IPS-15b (cell line): Measurements from ENCODE around the gene EEPD1.

ENCODE experiments used
- H3K27me3 ChIP-seq: one replicate; pipeline ENCODE4 v1.6.1; 2013; ENCODE audit warnings: low read length; ENCODE audit not compliant: control insufficient read depth, insufficient read depth
- H3K36me3 ChIP-seq: one replicate; pipeline ENCODE4 v1.6.1; 2013; ENCODE audit warnings: low read length; ENCODE audit not compliant: control insufficient read depth, insufficient read depth
- H3K4me1 ChIP-seq: one replicate; pipeline ENCODE4 v1.6.1; 2013; ENCODE audit warnings: mild to moderate bottlenecking, low read length; ENCODE audit not compliant: control insufficient read depth, insufficient read depth
- H3K4me3 ChIP-seq: one replicate; pipeline ENCODE4 v1.5.1; 2013; ENCODE audit warnings: low read depth, low read length
- H3K9ac ChIP-seq: one replicate; pipeline ENCODE4 v1.6.1; 2013; ENCODE audit warnings: low read depth, mild to moderate bottlenecking, low read length
- H3K9me3 ChIP-seq: one replicate; pipeline ENCODE4 v1.6.1; 2013; ENCODE audit warnings: mild to moderate bottlenecking, low read length; ENCODE audit not compliant: control insufficient read depth, insufficient read depth

The EEPD1 gene

DNA sequence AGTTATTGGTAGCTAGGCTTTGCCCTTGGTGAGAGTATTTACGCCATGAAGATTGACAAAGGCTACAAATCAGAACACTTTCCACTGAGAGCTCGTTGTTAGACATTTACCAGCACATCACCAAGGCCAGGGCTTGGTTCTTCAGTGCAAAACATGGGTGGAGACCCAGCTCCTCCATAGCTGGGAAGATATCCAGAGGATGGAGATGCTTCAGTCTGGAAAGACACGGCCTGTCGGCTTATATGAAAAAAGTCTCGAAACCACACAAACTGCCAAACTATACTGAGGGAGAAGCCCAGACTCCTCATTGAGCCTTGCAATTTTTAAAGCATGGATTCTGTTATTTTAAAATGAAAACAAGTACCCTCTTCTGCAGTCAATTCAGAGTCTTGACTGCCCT, 153.2 kb downstream of the EEPD1 start:
- H3K4me3 ChIP-seq = no peak overlapping the region
- H3K9ac ChIP-seq = no peak overlapping the region
- peaks cover 2% of the 10 kb centered on the region for H3K4me1 ChIP-seq
- H3K27me3 ChIP-seq = no peaks in the 10 kb centered on the region
- no peaks in the 10 kb centered on the region for H3K36me3 ChIP-seq
- H3K9me3 ChIP-seq = no peaks in the 10 kb centered on the region

GRCh38 chr7:36306722-36307121, 153.7 kb downstream of the EEPD1 start:
- H3K4me3 ChIP-seq = no peak overlapping the region
- H3K36me3 ChIP-seq = no peaks in the 10 kb centered on the region
- no peak overlapping the region for H3K9ac ChIP-seq
- H3K27me3 ChIP-seq = no peaks in the 10 kb centered on the region
- no peaks in the 10 kb centered on the region for H3K9me3 ChIP-seq
- H3K4me1 ChIP-seq = peaks cover 2% of the 10 kb centered on the region

GRCh38 chr7:36308031-36308430, 155.0 kb downstream of the EEPD1 start:
- Histone ChIP-seq H3K27me3 (no peaks in the 10 kb centered on the region), H3K4me1 (peaks cover 2% of the 10 kb centered on the region), H3K36me3 (no peaks in the 10 kb centered on the region), H3K9ac (no peak overlapping the region), H3K9me3 (no peaks in the 10 kb centered on the region), H3K4me3 (no peak overlapping the region)

GRCh38 chr7:36309301-36309700, 156.2 kb downstream of the EEPD1 start:
- Histone ChIP-seq H3K4me1 (peaks cover 2% of the 10 kb centered on the region), H3K36me3 (no peaks in the 10 kb centered on the region), H3K9ac (no peak overlapping the region), H3K4me3 (no peak overlapping the region), H3K9me3 (no peaks in the 10 kb centered on the region), H3K27me3 (no peaks in the 10 kb centered on the region)

GRCh38 chr7:36309716-36310115, 156.7 kb downstream of the EEPD1 start:
- Histone ChIP-seq H3K9me3 (no peaks in the 10 kb centered on the region), H3K4me1 (peaks cover 2% of the 10 kb centered on the region), H3K27me3 (no peaks in the 10 kb centered on the region), H3K9ac (no peak overlapping the region), H3K4me3 (no peak overlapping the region), H3K36me3 (no peaks in the 10 kb centered on the region)

DNA sequence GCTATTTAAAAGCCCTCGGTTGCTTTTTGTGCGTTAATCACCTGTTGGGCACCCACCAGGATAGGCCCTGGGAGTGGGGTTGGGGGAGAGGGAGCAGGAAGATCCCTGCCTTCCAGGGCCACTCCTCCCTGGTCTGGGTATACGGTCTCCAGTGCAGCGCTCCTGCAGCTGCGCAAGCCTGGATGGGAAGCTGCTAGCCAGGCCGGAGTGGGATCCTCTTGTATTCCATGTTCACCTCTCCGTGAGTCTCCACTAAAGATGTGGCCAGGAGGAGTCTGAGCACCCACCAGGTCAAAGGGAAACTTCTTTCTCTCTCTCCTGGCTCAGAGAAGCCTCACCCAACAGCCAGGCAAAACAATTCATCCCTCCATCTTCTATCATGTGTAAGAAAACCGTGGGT, 157.8 kb downstream of the EEPD1 start:
- Histone ChIP-seq H3K4me1 (peaks cover 2% of the 10 kb centered on the region), H3K4me3 (no peak overlapping the region), H3K36me3 (no peaks in the 10 kb centered on the region), H3K9me3 (no peaks in the 10 kb centered on the region), H3K9ac (no peak overlapping the region), H3K27me3 (no peaks in the 10 kb centered on the region)

GRCh38 chr7:36311539-36311938, 158.5 kb downstream of the EEPD1 start:
- H3K27me3 ChIP-seq = no peaks in the 10 kb centered on the region

DNA sequence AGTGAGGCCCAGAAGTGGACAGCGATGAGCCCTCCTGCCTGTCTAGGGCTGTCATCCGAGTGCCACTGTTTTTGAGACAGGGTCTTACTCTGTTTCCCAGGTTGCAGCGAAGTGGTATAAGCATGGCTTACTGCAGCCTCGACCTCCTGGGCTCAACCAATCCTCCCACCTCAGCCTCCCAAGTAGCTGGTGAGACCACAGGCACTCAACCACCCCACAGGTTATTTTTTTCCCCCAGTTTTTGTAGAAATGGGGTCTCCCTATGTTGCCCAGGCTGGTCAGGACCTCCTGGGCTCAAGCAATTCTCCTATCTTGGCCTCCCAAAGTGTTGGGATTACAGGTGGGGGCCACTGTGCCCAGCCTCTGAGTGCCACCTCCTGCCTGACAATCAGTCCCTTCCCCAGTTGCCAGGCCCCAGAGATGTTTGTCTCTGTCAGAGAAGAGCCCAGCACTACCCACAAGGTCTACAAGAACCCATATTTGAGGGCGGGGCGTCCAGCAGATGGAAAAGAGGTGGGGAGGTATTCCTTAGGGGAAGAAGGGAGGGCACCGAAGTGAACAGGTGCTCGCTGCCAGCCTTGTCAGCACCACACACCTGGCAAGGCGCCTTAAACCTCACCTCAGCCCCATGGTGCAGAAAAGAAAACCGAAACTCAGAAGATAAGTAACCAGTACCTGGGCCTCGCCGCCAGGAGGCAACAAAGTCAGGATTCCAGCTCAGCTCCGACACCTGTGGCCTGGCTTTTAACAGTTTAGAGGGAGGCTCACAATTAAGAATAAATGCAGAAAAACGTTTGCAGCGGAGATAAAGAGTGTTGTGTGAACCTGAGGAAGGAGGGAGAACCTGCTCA, 159.2 kb downstream of the EEPD1 start:
- Histone ChIP-seq H3K9me3 (no peaks in the 10 kb centered on the region), H3K4me3 (no peak overlapping the region), H3K4me1 (peaks cover 2% of the 10 kb centered on the region), H3K27me3 (no peaks in the 10 kb centered on the region), H3K36me3 (no peaks in the 10 kb centered on the region), H3K9ac (no peak overlapping the region)

More at GRCh38 chr7:36311539-36311938, 158.5 kb downstream of the EEPD1 start:
- no peaks in the 10 kb centered on the region for H3K36me3 ChIP-seq
- H3K9me3 ChIP-seq = no peaks in the 10 kb centered on the region
- H3K4me3 ChIP-seq = no peak overlapping the region
- no peak overlapping the region for H3K9ac ChIP-seq
- H3K4me1 ChIP-seq = peaks cover 2% of the 10 kb centered on the region

- Histone ChIP-seq H3K9ac (no peak overlapping the region), H3K36me3 (no peaks in the 10 kb centered on the region), H3K9me3 (no peaks in the 10 kb centered on the region), H3K4me3 (no peak overlapping the region), H3K4me1 (peaks cover 2% of the 10 kb centered on the region), H3K27me3 (no peaks in the 10 kb centered on the region)
These were observed 159.9 kb downstream of the EEPD1 start for GRCh38 chr7:36312915-36313334.

DNA sequence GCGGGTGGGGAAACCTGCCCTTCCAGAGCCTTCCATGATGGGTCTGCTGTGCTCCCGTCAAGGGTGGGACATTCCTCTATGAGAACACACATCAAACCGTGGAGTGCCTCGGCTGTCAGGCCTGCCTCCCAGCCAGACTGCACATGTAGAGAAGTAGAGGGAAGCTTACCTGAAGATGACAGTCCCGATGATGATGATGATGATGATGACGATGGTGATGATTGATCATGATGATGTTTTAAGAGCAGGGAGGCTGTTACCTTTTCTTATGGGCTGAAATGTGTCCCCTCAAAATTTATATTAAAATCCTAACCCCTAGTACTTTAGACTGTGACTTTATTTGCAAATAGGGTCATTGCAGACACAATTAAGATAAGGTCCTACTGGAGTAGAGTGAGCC, 160.6 kb downstream of the EEPD1 start:
- no peaks in the 10 kb centered on the region for H3K36me3 ChIP-seq
- no peaks in the 10 kb centered on the region for H3K9me3 ChIP-seq
- peaks cover 2% of the 10 kb centered on the region for H3K4me1 ChIP-seq
- H3K27me3 ChIP-seq = no peaks in the 10 kb centered on the region
- no peak overlapping the region for H3K4me3 ChIP-seq
- no peak overlapping the region for H3K9ac ChIP-seq

DNA sequence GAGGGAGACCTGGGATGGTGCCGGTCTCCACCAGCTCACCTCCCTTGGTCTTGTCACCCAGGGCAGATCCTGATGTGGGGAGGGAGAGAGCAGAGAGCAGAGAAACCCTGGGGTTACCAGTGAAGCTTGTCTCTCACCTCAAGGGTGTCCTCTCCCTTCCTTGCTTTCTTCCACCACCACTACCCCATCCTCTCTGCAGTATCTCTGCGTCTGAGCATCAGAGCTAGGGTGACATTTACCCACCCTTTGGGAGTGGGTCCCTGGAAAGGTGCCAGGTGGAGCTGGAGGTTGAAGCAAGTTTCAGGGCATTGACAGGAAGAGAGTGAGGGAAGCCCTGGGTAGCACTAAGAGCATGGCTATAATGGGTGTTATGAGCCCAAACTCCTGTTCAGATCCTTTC, 161.4 kb downstream of the EEPD1 start:
- no peaks in the 10 kb centered on the region for H3K9me3 ChIP-seq
- H3K4me3 ChIP-seq = no peak overlapping the region
- no peaks in the 10 kb centered on the region for H3K27me3 ChIP-seq
- peaks cover 2% of the 10 kb centered on the region for H3K4me1 ChIP-seq
- H3K36me3 ChIP-seq = no peaks in the 10 kb centered on the region
- H3K9ac ChIP-seq = no peak overlapping the region

- Histone ChIP-seq H3K9ac (no peak overlapping the region), H3K36me3 (no peaks in the 10 kb centered on the region), H3K4me1 (no peaks in the 10 kb centered on the region), H3K9me3 (no peaks in the 10 kb centered on the region), H3K27me3 (no peaks in the 10 kb centered on the region), H3K4me3 (no peak overlapping the region)
These were observed 162.4 kb downstream of the EEPD1 start for GRCh38 chr7:36315309-36315944.
